Smooth muscle cell (in vitro differentiated cells): ENCODE results near the gene DSCAM. TPM values are rescaled to one million over a fixed set of nuclear protein-coding genes. Genes with fewer than 3 reads are reported as not detected.

Experiments
- DNase-seq: peaks from one replicate; lab custom pipeline; 2025; ENCODE audit not compliant: unreplicated experiment; lab: John Stamatoyannopoulos, UW
- H2AFZ ChIP-seq: fragments of 200-600 bp; sonication (generic); 2 replicates; pipeline ENCODE4 v1.6.0; 2016; ENCODE audit warnings: antibody characterized with exemption, low read depth, mild to moderate bottlenecking
- H3F3A ChIP-seq: fragments of 200-600 bp; sonication (generic); 2 replicates; pipeline ENCODE4 v1.6.0; 2017; ENCODE audit warnings: antibody characterized with exemption, low read depth
- H3K27ac ChIP-seq: fragments of 200-600 bp; sonication (generic); 2 replicates; pipeline ENCODE4 v1.5.1; 2016; ENCODE audit warnings: low read depth, mild to moderate bottlenecking
- H3K27me3 ChIP-seq: fragments of 200-600 bp; sonication (generic); 2 replicates; pipeline ENCODE4 v1.6.1; 2016; ENCODE audit warnings: low read depth, mild to moderate bottlenecking
- H3K36me3 ChIP-seq: fragments of 200-600 bp; sonication (generic); 2 replicates; pipeline ENCODE4 v1.5.1; 2016; ENCODE audit warnings: low read depth
- H3K4me1 ChIP-seq: fragments of 200-600 bp; sonication (generic); 2 replicates; pipeline ENCODE4 v1.5.1; 2016; ENCODE audit warnings: low read depth
- H3K4me2 ChIP-seq: fragments of 200-600 bp; sonication (generic); 2 replicates; pipeline ENCODE4 v1.6.0; 2016; ENCODE audit warnings: mild to moderate bottlenecking
- H3K4me3 ChIP-seq: fragments of 200-600 bp; sonication (generic); 2 replicates; pipeline ENCODE4 v1.5.1; 2016; ENCODE audit warnings: mild to moderate bottlenecking
- H3K79me2 ChIP-seq: fragments of 200-600 bp; sonication (generic); 2 replicates; pipeline ENCODE4 v1.6.0; 2016; ENCODE audit warnings: low read depth, mild to moderate bottlenecking
- H3K9ac ChIP-seq: fragments of 200-600 bp; sonication (generic); 2 replicates; pipeline ENCODE4 v1.6.0; 2016; ENCODE audit warnings: low read depth
- H3K9me3 ChIP-seq: fragments of 200-600 bp; sonication (generic); replicated peaks from 2 replicates; pipeline ENCODE4 v1.5.1; 2016; ENCODE audit warnings: low read depth
- H4K20me1 ChIP-seq: fragments of 200-600 bp; sonication (generic); 2 replicates; pipeline ENCODE4 v1.6.0; 2016; ENCODE audit warnings: low read depth
- CTCF ChIP-seq: fragments of 200-600 bp; sonication (generic); IDR thresholded peaks from 2 replicates; pipeline ENCODE4 v1.5.1; 2017; ENCODE audit warnings: borderline replicate concordance, mild to moderate bottlenecking, antibody characterized with exemption; ENCODE audit not compliant: insufficient read depth, poor library complexity, severe bottlenecking
- WGBS: methylation state at CpG from one replicate; pipeline ENCODE4 v1.1.7; 2016; ENCODE audit warnings: low lambda C conversion rate; 5-methylcytosine and 5-hydroxymethylcytosine counted together
- polyA plus RNA-seq: library from polyadenylated mRNA; unstranded; fragments of >200 nt; fragmentation: Nextera tagmentation; extraction: Ambion mirVana; gene quantifications from 2 replicates; pipeline ENCODE4 v1.2.1, GENCODE V29; 2016
- total RNA-seq: library from RNA; depleted of rRNA; stranded (reverse); fragments of >200 nt; gene quantifications from 2 replicates; pipeline ENCODE4 v1.2.3, GENCODE V29; 2014

Gene DSCAM
- total and polyA plus RNA-seq, 2 experiments from 2014 or later: not detected

- H3K4me1 ChIP-seq: no peaks in the 10 kb centered on the region
- DNase-seq: no peak
- WGBS: 94% methylated on average over 6 of the region's 6 CpGs
- no peak overlapping the region for H3K27ac ChIP-seq
- H3F3A ChIP-seq: no peaks in the 10 kb centered on the region
- no peaks in the 10 kb centered on the region for H3K9me3 ChIP-seq
- no peaks in the 10 kb centered on the region for H4K20me1 ChIP-seq
- TF ChIP-seq CTCF: no peak
- no peaks in the 10 kb centered on the region for H3K79me2 ChIP-seq
- H3K27me3 ChIP-seq: no peaks in the 10 kb centered on the region
- no peaks in the 10 kb centered on the region for H3K36me3 ChIP-seq
- no peak overlapping the region for H3K4me2 ChIP-seq
- H3K4me3 ChIP-seq: no peak overlapping the region
- no peak overlapping the region for H3K9ac ChIP-seq
- no peak overlapping the region for H2AFZ ChIP-seq
These were observed 669.0 kb downstream of the DSCAM start for GRCh38 chr21:40177979-40178378.

GRCh38 chr21:40176724-40177123 is 670.2 kb downstream of the DSCAM start:
- no peak overlapping the region for H3K27ac ChIP-seq
- H3K9ac ChIP-seq: no peak overlapping the region
- WGBS: 70% methylated on average over 5 of the region's 5 CpGs
- no peaks in the 10 kb centered on the region for H3K36me3 ChIP-seq
- no peak overlapping the region for H3K4me3 ChIP-seq
- H3K4me1 ChIP-seq: no peaks in the 10 kb centered on the region
- no peak overlapping the region for H3K4me2 ChIP-seq
- H3K27me3 ChIP-seq: no peaks in the 10 kb centered on the region
- DNase-seq: no peak
- no peaks in the 10 kb centered on the region for H3F3A ChIP-seq
- H3K9me3 ChIP-seq: no peaks in the 10 kb centered on the region
- no peaks in the 10 kb centered on the region for H3K79me2 ChIP-seq
- TF ChIP-seq CTCF: no peak
- no peaks in the 10 kb centered on the region for H4K20me1 ChIP-seq
- no peak overlapping the region for H2AFZ ChIP-seq

GRCh38 chr21:40173816-40174215 is 673.1 kb downstream of the DSCAM start:
- no peak overlapping the region for H3K9ac ChIP-seq
- no peaks in the 10 kb centered on the region for H3K9me3 ChIP-seq
- no peak overlapping the region for H3K27ac ChIP-seq
- no peaks in the 10 kb centered on the region for H4K20me1 ChIP-seq
- no peaks in the 10 kb centered on the region for H3K79me2 ChIP-seq
- DNase-seq: no peak
- no peak overlapping the region for H2AFZ ChIP-seq
- 85% methylated on average over 6 of the region's 6 CpGs for WGBS
- TF ChIP-seq CTCF: no peak
- no peaks in the 10 kb centered on the region for H3F3A ChIP-seq
- H3K36me3 ChIP-seq: no peaks in the 10 kb centered on the region
- H3K4me3 ChIP-seq: no peak overlapping the region
- no peaks in the 10 kb centered on the region for H3K4me1 ChIP-seq
- no peak overlapping the region for H3K4me2 ChIP-seq
- H3K27me3 ChIP-seq: no peaks in the 10 kb centered on the region

DNA sequence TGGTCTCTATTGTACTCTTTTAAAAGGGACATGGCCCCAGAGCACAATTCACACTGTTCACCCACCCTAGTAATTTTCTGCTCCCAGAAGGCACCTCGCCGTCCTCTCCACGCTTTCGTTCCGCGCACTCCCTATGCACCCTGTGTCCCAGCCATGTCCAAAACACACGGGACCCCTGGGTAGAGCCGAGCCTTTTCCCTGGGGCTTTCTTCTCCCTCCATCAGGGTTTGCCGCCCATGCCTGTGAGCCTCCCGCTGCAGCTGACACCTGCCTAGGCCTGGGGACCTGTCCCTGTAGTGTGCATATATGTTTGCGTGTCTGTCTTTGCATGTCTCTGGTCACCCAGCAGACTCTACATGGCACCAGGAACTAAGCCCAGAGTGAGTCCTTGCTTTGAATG is 677.0 kb downstream of the DSCAM start:
- no peak overlapping the region for H3K9ac ChIP-seq
- H3K9me3 ChIP-seq: no peaks in the 10 kb centered on the region
- WGBS: 94% methylated on average over 11 of the region's 11 CpGs
- H3K27ac ChIP-seq: no peak overlapping the region
- no peaks in the 10 kb centered on the region for H3K36me3 ChIP-seq
- no peak overlapping the region for H2AFZ ChIP-seq
- H3F3A ChIP-seq: peaks cover 1% of the 10 kb centered on the region
- no peak overlapping the region for H3K4me3 ChIP-seq
- no peaks in the 10 kb centered on the region for H3K79me2 ChIP-seq
- DNase-seq: no peak
- H3K4me2 ChIP-seq: no peak overlapping the region
- TF ChIP-seq CTCF: no peak
- H3K4me1 ChIP-seq: peaks cover 9% of the 10 kb centered on the region
- H3K27me3 ChIP-seq: no peaks in the 10 kb centered on the region
- H4K20me1 ChIP-seq: no peaks in the 10 kb centered on the region
